ENCODE data around the gene RAB1A. TPM values are rescaled to one million over a fixed set of nuclear protein-coding genes. Genes with fewer than 3 reads are reported as not detected.

RAB1A gene
- total RNA-seq, 4 donors from 2014 or later, result 91.2 to 216 (median 115) TPM

DNA sequence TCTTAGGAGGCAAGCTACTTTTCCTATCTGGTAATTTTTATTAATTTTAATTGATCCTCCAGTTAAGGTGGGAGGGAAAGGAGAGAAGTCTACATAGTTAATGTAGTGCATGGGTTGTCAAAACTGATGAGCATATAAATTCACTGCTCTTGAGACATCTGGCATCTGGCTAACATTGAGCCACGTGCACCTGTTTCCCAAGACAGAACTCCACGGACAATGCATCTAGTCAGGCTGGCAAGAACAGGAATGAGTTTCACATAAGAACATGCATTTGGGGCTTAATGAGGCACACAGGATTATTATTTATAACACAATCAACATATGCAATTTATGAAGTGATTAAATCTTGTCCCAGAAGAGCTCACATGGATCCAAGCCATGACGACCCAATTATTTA lies 16.2 kb upstream of the RAB1A start:
- TF ChIP-seq, protein P1, sequence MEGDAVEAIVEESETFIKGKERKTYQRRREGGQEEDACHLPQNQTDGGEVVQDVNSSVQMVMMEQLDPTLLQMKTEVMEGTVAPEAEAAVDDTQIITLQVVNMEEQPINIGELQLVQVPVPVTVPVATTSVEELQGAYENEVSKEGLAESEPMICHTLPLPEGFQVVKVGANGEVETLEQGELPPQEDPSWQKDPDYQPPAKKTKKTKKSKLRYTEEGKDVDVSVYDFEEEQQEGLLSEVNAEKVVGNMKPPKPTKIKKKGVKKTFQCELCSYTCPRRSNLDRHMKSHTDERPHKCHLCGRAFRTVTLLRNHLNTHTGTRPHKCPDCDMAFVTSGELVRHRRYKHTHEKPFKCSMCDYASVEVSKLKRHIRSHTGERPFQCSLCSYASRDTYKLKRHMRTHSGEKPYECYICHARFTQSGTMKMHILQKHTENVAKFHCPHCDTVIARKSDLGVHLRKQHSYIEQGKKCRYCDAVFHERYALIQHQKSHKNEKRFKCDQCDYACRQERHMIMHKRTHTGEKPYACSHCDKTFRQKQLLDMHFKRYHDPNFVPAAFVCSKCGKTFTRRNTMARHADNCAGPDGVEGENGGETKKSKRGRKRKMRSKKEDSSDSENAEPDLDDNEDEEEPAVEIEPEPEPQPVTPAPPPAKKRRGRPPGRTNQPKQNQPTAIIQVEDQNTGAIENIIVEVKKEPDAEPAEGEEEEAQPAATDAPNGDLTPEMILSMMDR (IDR thresholded peaks at IDR 0.05; ENCODE audit: low read depth), result no peak

DNA sequence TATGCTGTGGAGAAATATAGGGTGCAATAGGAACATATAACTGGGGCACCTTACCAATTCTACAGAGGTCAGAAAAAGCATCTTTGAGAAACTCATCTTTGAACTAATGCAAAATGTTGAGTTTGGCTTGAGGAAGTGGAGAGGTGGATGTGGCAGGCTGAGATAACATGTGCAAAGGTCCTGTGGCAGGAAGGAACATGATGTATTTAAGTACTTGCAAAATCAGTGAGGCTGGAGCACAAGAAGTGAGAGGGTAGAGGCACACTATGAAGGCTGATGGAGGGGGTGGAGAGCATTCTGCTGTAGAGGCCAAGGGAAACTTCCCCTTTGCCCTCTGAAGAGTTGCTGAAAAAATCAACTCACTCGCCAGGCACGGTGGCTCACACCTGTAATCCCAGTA lies 14.7 kb upstream of the RAB1A start:
- TF ChIP-seq, protein P1 (IDR thresholded peaks at IDR 0.05; ENCODE audit: low read depth), result no peak

DNA sequence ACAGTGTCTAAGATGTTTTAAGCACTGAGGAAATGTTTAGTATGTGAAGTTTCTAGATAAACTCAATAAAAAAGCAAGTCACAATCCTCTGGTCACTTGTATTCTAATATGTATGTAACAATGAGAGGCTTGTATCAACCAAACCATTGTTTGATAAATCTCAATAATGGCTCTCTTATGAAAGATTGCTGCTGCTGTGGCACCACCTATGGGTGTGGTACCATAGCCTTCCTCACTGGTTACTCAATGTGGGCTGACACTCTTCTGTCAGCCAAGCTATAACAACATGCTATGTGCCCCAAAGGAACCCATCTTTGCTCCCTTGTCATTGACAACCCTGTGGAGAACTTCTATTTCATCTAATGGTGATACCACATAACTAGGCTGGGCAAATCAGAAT lies 12.6 kb upstream of the RAB1A start:
- TF ChIP-seq, protein P1 (IDR thresholded peaks at IDR 0.05; ENCODE audit: low read depth), result no peak

DNA sequence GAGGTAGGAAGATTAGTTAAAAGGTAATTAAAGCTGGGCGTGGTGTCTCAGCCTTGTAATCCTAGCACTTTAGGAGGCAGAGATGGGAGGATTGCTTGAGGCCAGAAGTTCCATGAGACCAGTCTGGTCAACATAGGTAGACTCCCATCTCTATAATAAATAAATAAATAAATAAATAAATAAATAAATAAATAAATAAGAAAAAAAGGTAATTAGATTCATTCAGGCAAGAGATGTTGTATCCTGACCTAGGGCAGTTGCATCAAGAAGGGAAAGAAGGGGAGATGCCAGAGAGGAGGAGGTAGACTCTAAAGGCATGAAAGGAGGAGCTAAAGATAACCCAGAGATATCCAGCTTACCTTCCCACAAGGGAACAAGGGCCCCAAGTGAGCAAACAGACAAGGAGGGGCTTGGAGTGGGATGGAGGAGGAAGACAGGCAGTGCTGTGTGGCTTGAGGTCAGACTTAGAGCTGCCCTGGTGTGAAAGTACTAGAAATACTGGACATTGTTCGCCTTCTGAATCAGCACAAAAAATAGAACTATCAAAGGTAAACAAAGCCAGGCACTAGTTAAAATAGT lies 7.4 kb upstream of the RAB1A start:
- TF ChIP-seq, protein P1 (IDR thresholded peaks at IDR 0.05; ENCODE audit: low read depth), result no peak

DNA sequence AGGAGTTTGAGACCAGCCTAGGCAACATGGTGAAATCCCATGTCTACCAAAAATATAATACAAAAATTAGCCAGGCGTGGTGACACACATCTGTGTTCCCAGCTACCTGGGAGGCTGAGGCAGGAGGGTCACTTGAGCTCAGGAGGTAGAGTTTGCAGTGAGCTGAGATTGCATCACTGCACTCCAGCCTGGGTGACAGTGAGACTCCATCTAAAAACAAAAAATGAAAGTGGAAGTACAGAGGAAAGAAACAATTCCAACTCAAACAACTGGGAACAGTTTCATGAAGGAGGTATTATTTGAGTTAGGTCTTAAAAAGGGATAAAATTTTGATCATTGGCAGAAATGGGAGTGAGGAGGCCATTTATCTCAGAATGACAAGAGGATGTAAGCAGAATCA lies 6.3 kb upstream of the RAB1A start:
- TF ChIP-seq, protein P1 (IDR thresholded peaks at IDR 0.05; ENCODE audit: low read depth), result no peak

DNA sequence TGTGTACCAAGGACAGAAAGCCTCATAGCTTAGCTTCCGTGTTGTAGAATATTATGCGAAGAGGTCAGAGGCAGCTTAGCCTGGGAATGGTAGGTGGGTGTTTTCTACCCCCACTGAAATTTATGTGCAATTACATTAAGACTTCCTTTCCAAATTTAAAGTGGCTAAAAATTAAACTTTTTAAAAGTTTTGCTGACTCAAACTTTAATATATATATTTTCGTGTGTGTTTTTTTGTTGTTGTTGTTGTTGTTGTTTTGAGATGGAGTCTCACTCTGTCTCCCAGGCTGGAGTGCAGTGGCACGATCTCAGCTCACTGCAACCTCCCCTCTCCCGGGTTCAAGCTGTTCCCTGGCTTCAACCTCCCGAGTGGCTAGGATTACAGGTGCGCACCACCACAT lies 4.3 kb upstream of the RAB1A start:
- TF ChIP-seq, protein P1 (IDR thresholded peaks at IDR 0.05; ENCODE audit: low read depth), result no peak

DNA sequence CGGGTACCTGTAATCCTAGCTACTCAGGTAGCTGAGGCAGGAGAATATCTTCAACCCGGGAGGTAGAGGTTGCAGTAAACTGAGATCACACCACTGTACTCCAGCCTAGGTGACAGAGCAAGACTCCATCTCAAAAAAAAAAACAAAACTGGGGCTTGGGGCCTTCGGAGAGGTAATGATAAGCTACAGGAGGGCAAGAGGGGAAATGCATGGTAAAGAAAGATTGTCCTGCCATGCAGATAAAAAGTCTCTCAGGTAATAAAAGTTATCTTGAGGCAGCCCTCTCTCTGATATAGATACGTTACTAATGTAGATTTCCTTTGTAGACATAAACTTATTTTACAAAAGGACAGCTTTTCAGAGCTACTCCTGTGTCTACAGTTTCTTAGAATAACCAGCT lies 3.7 kb upstream of the RAB1A start:
- TF ChIP-seq, protein P1 (IDR thresholded peaks at IDR 0.05; ENCODE audit: low read depth), result no peak
